MM.1S (cell line): ENCODE measurements around the gene PGAM2.

Source experiments
- CTCF ChIP-seq: fragments of 300-600 bp; sonication (generic); IDR thresholded peaks from 2 replicates; pipeline ENCODE4 v1.5.1; 2016; ENCODE audit warnings: antibody characterized with exemption, low read length, mixed read lengths
- EZH2 ChIP-seq: fragments of 300-600 bp; sonication (generic); optimal IDR thresholded peaks from 2 replicates; pipeline ENCODE3; 2017; ENCODE audit warnings: low read depth, mild to moderate bottlenecking, antibody characterized with exemption, low read length, mixed read lengths
- EZH2phosphoT487 ChIP-seq: fragments of 300-600 bp; sonication (generic); IDR thresholded peaks from 2 replicates; pipeline ENCODE4 v1.6.1; 2018; ENCODE audit warnings: antibody characterized with exemption, low read length

GRCh38 chr7:44071726-44072363 lies 6.5 kb upstream of the PGAM2 start:
- TF ChIP-seq CTCF (no peak), EZH2 (no peak), EZH2phosphoT487 (no peak)
